Keratinocyte (primary cell): ENCODE measurements around the gene BRINP3. TPM values are rescaled to one million over a fixed set of nuclear protein-coding genes. Genes with fewer than 3 reads are reported as not detected.

Experiments
- DNase-seq: peaks from one replicate; pipeline ENCODE4 v3.0.0-alpha.2; 2011; ENCODE audit warnings: low read depth, missing footprints, low spot score
- FAIRE-seq: peaks from 2 replicates; lab custom pipeline; 2011; peaks lifted over from hg19 to GRCh38; lab: Jason Lieb, UNC
- H2AFZ ChIP-seq: 2 replicates; pipeline ENCODE4 v1.6.0; 2012; ENCODE audit warnings: low read length, control low read depth, inconsistent platforms; ENCODE audit not compliant: control insufficient read depth
- H3K27ac ChIP-seq: 2 replicates; pipeline ENCODE4 v1.5.1; 2011; ENCODE audit warnings: low read length; ENCODE audit not compliant: control insufficient read depth, insufficient read depth
- H3K27me3 ChIP-seq: 3 replicates; pipeline ENCODE4 v1.6.0; 2011; ENCODE audit warnings: low read length; ENCODE audit not compliant: control insufficient read depth, insufficient read depth; ENCODE audit errors: extremely low read depth
- H3K36me3 ChIP-seq, 2 experiments: 2 replicates in 1 of 2; 3 replicates in 1 of 2; pipeline ENCODE4 v1.5.1; 2011; ENCODE audit warnings: low read length in 2 of 2, mild to moderate bottlenecking in 1 of 2; ENCODE audit not compliant: control insufficient read depth in 2 of 2, insufficient read depth in 2 of 2; ENCODE audit errors: extremely low read depth in 1 of 2
- H3K4me1 ChIP-seq: 3 replicates; pipeline ENCODE4 v1.5.1; 2011; ENCODE audit warnings: low read length; ENCODE audit not compliant: control insufficient read depth, insufficient read depth; ENCODE audit errors: extremely low read depth
- H3K4me2 ChIP-seq: 3 replicates; pipeline ENCODE4 v1.6.0; 2011; ENCODE audit warnings: low read depth, low read length; ENCODE audit not compliant: control insufficient read depth, insufficient read depth; ENCODE audit errors: extremely low read depth
- H3K4me3 ChIP-seq, 3 experiments: fragments of 200-600 bp in 1 of 3; sonication (generic) in 1 of 3; 2 replicates in 2 of 3; 3 replicates in 1 of 3; pipeline ENCODE4 v1.5.1; 2011 to 2016; ENCODE audit warnings: low read length in 3 of 3, mild to moderate bottlenecking in 3 of 3, control low read depth in 2 of 3, inconsistent platforms in 1 of 3, low read depth in 1 of 3, mixed read lengths in 1 of 3, mixed run types in 1 of 3, moderate library complexity in 1 of 3; ENCODE audit not compliant: control insufficient read depth in 2 of 3, insufficient read depth in 2 of 3; ENCODE audit errors: extremely low read depth in 1 of 3
- H3K79me2 ChIP-seq: 2 replicates; pipeline ENCODE4 v1.6.0; 2012; ENCODE audit warnings: low read length; ENCODE audit not compliant: control insufficient read depth, insufficient read depth
- H3K9ac ChIP-seq: 3 replicates; pipeline ENCODE4 v1.6.0; 2011; ENCODE audit warnings: low read length; ENCODE audit not compliant: control insufficient read depth, insufficient read depth; ENCODE audit errors: extremely low read depth
- H3K9me1 ChIP-seq: 3 replicates; pipeline ENCODE4 v1.6.0; 2011; ENCODE audit warnings: low read length; ENCODE audit not compliant: control insufficient read depth, insufficient read depth; ENCODE audit errors: extremely low read depth
- H3K9me3 ChIP-seq: 2 replicates; pipeline ENCODE4 v1.5.1; 2012; ENCODE audit warnings: low read depth, low read length; ENCODE audit not compliant: control insufficient read depth
- H4K20me1 ChIP-seq: 3 replicates; pipeline ENCODE4 v1.6.0; 2011; ENCODE audit warnings: low read length; ENCODE audit not compliant: control insufficient read depth, insufficient read depth; ENCODE audit errors: extremely low read depth
- CTCF ChIP-seq, 3 experiments: IDR thresholded peaks in 1 of 3; conservative IDR thresholded peaks in 1 of 3; optimal IDR thresholded peaks in 1 of 3; 2 replicates in 2 of 3; 3 replicates in 1 of 3; pipeline versions ENCODE3 to v1.5.1; 2011; ENCODE audit warnings: low read length in 3 of 3, mild to moderate bottlenecking in 3 of 3, moderate library complexity in 2 of 3, control low read depth in 1 of 3, inconsistent platforms in 1 of 3; ENCODE audit not compliant: insufficient read depth in 2 of 3; ENCODE audit errors: extremely low read depth in 1 of 3
- EZH2 ChIP-seq: IDR thresholded peaks from one replicate; pipeline ENCODE4 v1.6.1; 2012; ENCODE audit warnings: inconsistent platforms, mild to moderate bottlenecking, low read length, moderate library complexity
- dilution Hi-C: fragments of 300-500 bp; cut with MboI; formaldehyde crosslinking; loops from one replicate; pipeline ENCODE4 v1.7.0; 2020; ENCODE audit warnings: low sequenced_read_pairs; ENCODE audit not compliant: extremely low pct_ligation_motif_present
- polyA plus RNA-seq, 5 experiments: library from polyadenylated mRNA; depleted of rRNA in 3 of 5; stranded (reverse) in 3 of 5; stranded (forward) in 1 of 5; unstranded in 1 of 5; fragments of >200 nt; gene quantifications; 1 replicate in 1 of 5; 2 replicates in 3 of 5; 3 replicates in 1 of 5; pipeline versions ENCODE4 v1.2.1 to v1.2.3, GENCODE V29; 2011 to 2012; ENCODE audit warnings: missing spikeins in 2 of 5, low read depth in 1 of 5, low replicate concordance in 1 of 5

Gene BRINP3
- polyA plus RNA-seq, 1 donor (not counting 4 experiments of a cell fraction or from before 2014, with no cell fraction given): not detected

GRCh38 chr1:190170321-190170720 is 307.3 kb downstream of the BRINP3 start:
- no peak overlapping the region for H3K9ac ChIP-seq
- no peaks in the 10 kb centered on the region for H3K79me2 ChIP-seq
- TF ChIP-seq EZH2 (no peak), CTCF (optimal IDR thresholded peaks at IDR 0.05 in 1 of 3, IDR thresholded peaks at IDR 0.05 in 1 of 3, conservative IDR thresholded peaks at IDR 0.05 in 1 of 3; ENCODE audit: extremely low read depth in 1 of 3, insufficient read depth in 2 of 3, low read length in 3 of 3) (no peak)
- no peaks in the 10 kb centered on the region for H3K9me3 ChIP-seq
- no peak overlapping the region for H2AFZ ChIP-seq
- dilution Hi-C loops: no loop called here
- H4K20me1 ChIP-seq: no peaks in the 10 kb centered on the region
- no peak overlapping the region for H3K4me2 ChIP-seq
- H3K27me3 ChIP-seq: no peaks in the 10 kb centered on the region
- H3K36me3 ChIP-seq: no peaks in the 10 kb centered on the region
- no peak overlapping the region for H3K27ac ChIP-seq
- no peak for FAIRE-seq
- H3K4me1 ChIP-seq: peaks cover 7% of the 10 kb centered on the region
- no peak for DNase-seq
- H3K4me3 ChIP-seq: no peak overlapping the region
- no peaks in the 10 kb centered on the region for H3K9me1 ChIP-seq

- dilution Hi-C loops: no loop called here
- no peak for FAIRE-seq
Measured at GRCh38 chr1:190169311-190170067, 308.2 kb downstream of the BRINP3 start.

More at GRCh38 chr1:190169311-190170067, 308.2 kb downstream of the BRINP3 start:
- no peak overlapping the region for H3K4me3 ChIP-seq
- no peak for DNase-seq
- no peak overlapping the region for H2AFZ ChIP-seq
- no peaks in the 10 kb centered on the region for H3K9me1 ChIP-seq
- peaks cover 7% of the 10 kb centered on the region for H3K4me1 ChIP-seq
- H3K79me2 ChIP-seq: no peaks in the 10 kb centered on the region
- no peaks in the 10 kb centered on the region for H3K9me3 ChIP-seq
- no peak overlapping the region for H3K27ac ChIP-seq
- no peak overlapping the region for H3K9ac ChIP-seq
- no peaks in the 10 kb centered on the region for H3K36me3 ChIP-seq
- no peak for TF ChIP-seq CTCF (optimal IDR thresholded peaks at IDR 0.05 in 1 of 3, IDR thresholded peaks at IDR 0.05 in 1 of 3, conservative IDR thresholded peaks at IDR 0.05 in 1 of 3; ENCODE audit: extremely low read depth in 1 of 3, insufficient read depth in 2 of 3, low read length in 3 of 3)
- no peak for TF ChIP-seq EZH2
- H4K20me1 ChIP-seq: no peaks in the 10 kb centered on the region
- H3K4me2 ChIP-seq: no peak overlapping the region
- H3K27me3 ChIP-seq: no peaks in the 10 kb centered on the region
